DND-41 (cell line): Measurements from ENCODE around the gene GSTM3.
A peak's percentile ranks its signal among the peaks of the same experiment; 100 is the strongest.

Experiments used
- ATAC-seq: fragments of 200-7000 bp; cut with Tn5 transposase; 3 replicates; pipeline ENCODE4 v1.9.1; 2021; ENCODE audit warnings: low read depth; ENCODE audit not compliant: insufficient read depth
- DNase-seq: peaks from one replicate; pipeline ENCODE4 v3.0.0-alpha.2; 2020
- H2AFZ ChIP-seq: 2 replicates; pipeline ENCODE4 v1.6.0; 2012; ENCODE audit warnings: low read depth, low read length
- H3K27ac ChIP-seq: 2 replicates; pipeline ENCODE4 v1.5.1; 2012; ENCODE audit warnings: low read length, inconsistent platforms
- H3K27me3 ChIP-seq: fragments of 200-600 bp; sonication (generic); 2 replicates; pipeline ENCODE4 v1.6.0; 2012; ENCODE audit warnings: low read length, mild to moderate bottlenecking, inconsistent platforms; ENCODE audit not compliant: insufficient read depth, poor library complexity
- H3K36me3 ChIP-seq: 2 replicates; pipeline ENCODE4 v1.5.1; 2012; ENCODE audit warnings: low read length, inconsistent platforms; ENCODE audit not compliant: insufficient read depth
- H3K4me1 ChIP-seq: 2 replicates; pipeline ENCODE4 v1.5.1; 2012; ENCODE audit warnings: mild to moderate bottlenecking, low read length; ENCODE audit not compliant: insufficient read depth
- H3K4me2 ChIP-seq: 2 replicates; pipeline ENCODE4 v1.6.0; 2012; ENCODE audit warnings: mild to moderate bottlenecking, moderate library complexity, low read length, inconsistent platforms; ENCODE audit not compliant: insufficient read depth
- H3K4me3 ChIP-seq, 2 experiments: fragments of 200-600 bp in 1 of 2; shearing (Covaris generic) in 1 of 2; 2 replicates each; pipeline ENCODE4 v1.5.1; 2012 to 2016; ENCODE audit warnings: inconsistent platforms in 2 of 2, low read length in 2 of 2, mild to moderate bottlenecking in 2 of 2, low read depth in 1 of 2, moderate library complexity in 1 of 2
- H3K79me2 ChIP-seq: 2 replicates; pipeline ENCODE4 v1.6.0; 2012; ENCODE audit warnings: low read length, inconsistent platforms; ENCODE audit not compliant: insufficient read depth
- H3K9ac ChIP-seq: 2 replicates; pipeline ENCODE4 v1.6.0; 2012; ENCODE audit warnings: low read depth, mild to moderate bottlenecking, inconsistent platforms, low read length, moderate library complexity
- H3K9me3 ChIP-seq: 2 replicates; pipeline ENCODE4 v1.5.1; 2012; ENCODE audit warnings: low read length, moderate library complexity, mild to moderate bottlenecking, inconsistent platforms; ENCODE audit not compliant: insufficient read depth, severe bottlenecking
- H4K20me1 ChIP-seq: 2 replicates; pipeline ENCODE4 v1.6.0; 2012; ENCODE audit warnings: low read length; ENCODE audit not compliant: insufficient read depth
- CTCF ChIP-seq: IDR thresholded peaks from 2 replicates; pipeline ENCODE4 v1.5.1; 2012; ENCODE audit warnings: borderline replicate concordance, low read length, moderate library complexity, mild to moderate bottlenecking; ENCODE audit not compliant: poor library complexity, severe bottlenecking; ENCODE audit errors: extremely low read depth
- EZH2 ChIP-seq: IDR thresholded peaks from 3 replicates; pipeline ENCODE4 v1.6.1; 2012; ENCODE audit warnings: borderline replicate concordance, low read depth, mild to moderate bottlenecking, moderate library complexity, low read length, inconsistent platforms; ENCODE audit not compliant: severe bottlenecking

Gene GSTM3

DNA sequence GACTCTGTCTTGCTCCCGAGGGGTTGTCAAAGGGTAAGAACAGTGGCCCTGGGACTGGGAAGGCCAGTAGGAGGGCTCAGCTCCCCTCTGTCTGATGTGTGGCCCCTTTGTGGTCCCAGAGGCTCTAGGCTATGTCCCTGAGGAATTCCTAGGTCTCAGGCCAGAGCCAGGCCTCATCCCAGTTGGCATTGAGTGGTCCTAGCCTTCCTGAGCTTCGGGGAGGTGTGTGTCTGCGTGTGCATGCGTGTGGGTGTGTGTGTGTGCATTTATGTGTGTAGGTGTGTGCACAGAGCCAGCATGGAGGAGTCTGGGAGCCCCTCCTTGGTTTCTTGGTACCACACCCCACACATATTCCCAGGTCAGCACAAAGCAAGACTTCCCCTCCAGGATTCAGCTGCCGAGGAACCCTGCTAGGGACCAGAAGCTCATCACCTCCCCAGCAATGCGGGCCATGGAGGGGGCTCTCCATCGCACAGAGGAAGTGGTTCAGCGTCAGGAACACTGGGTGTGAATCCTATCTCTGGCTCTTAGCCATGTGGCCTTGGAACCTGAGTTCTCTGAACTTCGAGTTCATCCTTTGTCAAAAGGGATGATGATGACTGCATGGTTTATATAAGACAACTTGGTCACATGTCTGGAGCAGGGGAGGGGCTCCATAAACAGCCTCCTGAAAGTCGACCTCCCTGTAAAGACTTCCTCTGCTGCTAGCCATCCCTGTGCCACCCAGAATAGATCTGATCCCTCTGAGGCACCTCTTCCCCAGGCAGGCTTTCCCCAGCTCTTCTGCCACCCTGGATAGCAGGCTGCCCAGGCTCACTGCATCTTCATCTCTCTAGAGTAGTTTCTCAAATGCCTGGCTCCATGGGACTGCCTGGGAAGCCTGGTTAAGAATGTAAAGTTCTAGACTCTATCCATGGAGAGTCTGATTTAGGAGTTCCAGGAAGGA lies 31.1 kb upstream of the GSTM3 start:
- peaks cover 3% of the 10 kb centered on the region for H3K27me3 ChIP-seq
- peaks cover 11% of the 10 kb centered on the region for H3K4me1 ChIP-seq
- H3K79me2 ChIP-seq: no peaks in the 10 kb centered on the region
- 0 out of 2 replicates have a peak overlapping the region, but pooled peaks have one; percentile 28 for H2AFZ ChIP-seq
- no peaks in the 10 kb centered on the region for H3K9me3 ChIP-seq
- no peak for DNase-seq
- no peak overlapping the region for H3K4me3 ChIP-seq
- no peaks in the 10 kb centered on the region for H3K36me3 ChIP-seq
- no peak overlapping the region for H3K27ac ChIP-seq
- H4K20me1 ChIP-seq: no peaks in the 10 kb centered on the region
- no peak for ATAC-seq
- no peak for TF ChIP-seq CTCF
- TF ChIP-seq EZH2: no peak
- no peak overlapping the region for H3K9ac ChIP-seq
- no peak overlapping the region for H3K4me2 ChIP-seq

DNA sequence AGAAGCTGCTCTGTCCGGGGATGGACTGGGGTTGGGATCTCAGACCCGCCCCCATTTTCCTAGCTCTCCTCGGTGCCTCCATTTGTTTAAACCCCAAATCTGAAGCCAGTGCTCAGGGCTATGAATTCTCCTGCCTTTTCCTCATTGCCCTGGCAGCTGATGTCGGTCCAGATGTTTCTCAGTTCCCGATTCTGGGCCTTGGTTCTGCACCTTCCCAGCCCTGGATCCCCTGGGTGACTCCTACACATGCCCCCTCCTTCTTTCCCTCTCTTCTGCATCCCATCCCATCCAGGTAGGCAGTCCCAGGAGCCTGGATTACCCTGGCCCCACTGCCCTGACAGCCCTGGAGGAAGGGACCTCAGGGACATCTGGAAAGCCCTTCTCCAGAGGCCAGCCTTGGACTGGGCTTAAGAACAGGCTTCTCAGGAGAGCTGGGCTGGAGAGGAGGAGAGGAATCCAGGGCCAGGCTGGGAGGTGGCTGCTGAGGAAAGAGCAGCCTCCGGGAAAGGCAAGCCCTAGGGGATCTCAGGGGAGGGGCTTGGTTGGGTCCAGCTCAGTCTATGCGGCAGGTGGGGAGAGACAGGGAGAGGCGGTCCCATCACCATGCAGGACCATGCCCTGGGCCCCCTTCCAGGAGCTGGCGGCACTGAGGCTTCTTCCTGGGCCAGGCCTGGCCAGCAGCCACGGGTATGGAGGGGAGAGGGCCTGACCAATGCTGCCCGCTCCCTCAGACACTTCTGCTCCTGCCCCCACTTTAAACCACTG lies 29.7 kb upstream of the GSTM3 start:
- Histone ChIP-seq H3K4me1 (peaks cover 10% of the 10 kb centered on the region), H3K4me3 (no peak overlapping the region), H3K27ac (no peak overlapping the region), H3K9ac (no peak overlapping the region), H3K36me3 (no peaks in the 10 kb centered on the region), H3K9me3 (no peaks in the 10 kb centered on the region), H3K79me2 (no peaks in the 10 kb centered on the region), H3K27me3 (peaks cover 6% of the 10 kb centered on the region), H3K4me2 (no peak overlapping the region), H2AFZ (no peak overlapping the region), H4K20me1 (no peaks in the 10 kb centered on the region)
- ATAC-seq: no peak
- no peak for DNase-seq
- TF ChIP-seq EZH2: no peak
- no peak for TF ChIP-seq CTCF

GRCh38 chr1:109769330-109770078 lies 28.7 kb upstream of the GSTM3 start:
- no peaks in the 10 kb centered on the region for H4K20me1 ChIP-seq
- no peak for DNase-seq
- H3K4me1 ChIP-seq: peaks cover 10% of the 10 kb centered on the region
- no peaks in the 10 kb centered on the region for H3K9me3 ChIP-seq
- H3K27ac ChIP-seq: no peak overlapping the region
- no peaks in the 10 kb centered on the region for H3K79me2 ChIP-seq
- TF ChIP-seq CTCF: no peak
- no peak for TF ChIP-seq EZH2
- ATAC-seq: no peak
- no peak overlapping the region for H2AFZ ChIP-seq
- no peak overlapping the region for H3K9ac ChIP-seq
- no peak overlapping the region for H3K4me2 ChIP-seq
- no peaks in the 10 kb centered on the region for H3K36me3 ChIP-seq
- H3K27me3 ChIP-seq: peaks cover 3% of the 10 kb centered on the region
- no peak overlapping the region for H3K4me3 ChIP-seq
